LHCN-M2 (cell line): ENCODE measurements around the gene GBGT1. TPM values are rescaled to one million over a fixed set of nuclear protein-coding genes. Genes with fewer than 3 reads are reported as not detected.
"Not testable (repeated sequence)": the region's sequence is repeated elsewhere in the genome, so short reads cannot be mapped to it uniquely, and the experiment has no call there.

Source experiments
- DNase-seq: peaks from one replicate; pipeline ENCODE4 v3.0.0-alpha.2; 2012; ENCODE audit warnings: low read depth
- total RNA-seq: library from RNA; depleted of rRNA; stranded (reverse); fragments of >200 nt; gene quantifications from 2 replicates; pipeline ENCODE4 v1.2.3, GENCODE V29; 2014

GBGT1 gene
- total RNA-seq, 1 experiment from 2014 or later = 0.34 TPM

DNA sequence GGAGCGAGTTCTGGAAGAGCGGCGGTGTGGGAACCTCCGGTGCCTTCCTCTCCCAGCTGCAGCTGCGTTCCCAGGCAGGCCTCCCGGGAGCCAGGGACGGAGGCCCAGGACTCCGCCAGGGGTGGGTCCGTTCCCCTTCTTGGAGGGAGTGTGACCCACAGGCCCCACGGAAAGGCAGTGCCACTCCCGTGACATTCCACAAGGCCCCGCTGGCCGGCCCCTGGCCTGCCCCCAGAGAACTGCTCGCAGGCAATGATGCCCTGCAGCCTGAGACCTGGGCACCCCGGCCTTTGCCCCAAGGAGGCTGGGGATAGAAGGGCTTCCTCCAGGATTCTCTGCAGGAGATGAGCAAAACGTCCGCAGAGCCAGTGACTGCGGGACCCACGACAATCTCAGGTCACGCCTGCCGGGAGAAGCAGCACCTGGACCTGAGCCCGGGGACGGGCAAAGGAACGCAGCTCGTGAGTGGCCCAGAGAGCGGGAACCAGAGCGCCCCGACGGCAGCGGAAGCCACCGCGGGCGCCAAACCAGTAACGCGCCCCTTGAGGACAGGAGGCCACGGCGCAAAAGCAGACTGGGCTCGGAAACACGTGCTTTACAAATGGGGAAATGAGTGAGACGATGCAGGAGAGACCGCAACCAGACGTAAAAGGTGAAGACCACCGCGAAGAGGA lies 36.1 kb upstream of the GBGT1 start:
- DNase-seq = no peak

DNA sequence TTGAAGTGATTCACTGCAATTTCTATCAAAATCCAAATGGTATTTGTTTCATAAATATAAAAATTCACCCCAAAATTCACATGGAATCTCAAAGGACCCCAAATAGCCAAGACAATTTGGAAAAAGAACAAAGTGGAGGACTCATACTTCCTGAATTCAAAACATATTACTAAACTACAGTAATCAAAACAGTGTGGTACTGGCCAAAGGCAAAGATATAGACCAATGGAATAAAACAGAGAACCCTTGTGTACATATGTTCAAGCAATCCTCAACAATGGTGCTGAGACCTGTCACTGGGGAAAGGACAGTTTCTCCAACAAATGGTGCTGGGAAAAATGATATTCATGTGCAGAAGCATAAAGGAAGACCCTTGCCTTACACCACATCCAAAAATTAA lies 31.3 kb upstream of the GBGT1 start:
- no peak for DNase-seq

DNA sequence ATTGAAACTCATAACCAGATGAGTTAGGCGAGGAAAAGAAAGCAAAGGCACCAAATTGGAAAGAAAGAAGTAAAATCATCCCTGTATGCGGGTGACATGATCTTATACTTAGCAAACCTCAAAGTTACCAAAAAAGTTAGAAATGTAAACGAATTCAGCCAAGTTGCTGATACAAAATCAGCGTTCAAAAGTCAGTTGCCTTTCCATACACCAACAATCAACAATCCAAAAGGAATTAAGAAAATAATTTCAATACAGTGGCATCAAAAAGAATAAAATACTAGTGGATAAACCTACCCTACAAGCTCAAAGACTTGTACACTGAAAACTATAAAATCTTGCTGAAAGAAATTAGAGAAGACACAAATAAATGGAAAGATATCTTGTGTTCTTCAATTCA lies 30.9 kb upstream of the GBGT1 start:
- DNase-seq = no peak

DNA sequence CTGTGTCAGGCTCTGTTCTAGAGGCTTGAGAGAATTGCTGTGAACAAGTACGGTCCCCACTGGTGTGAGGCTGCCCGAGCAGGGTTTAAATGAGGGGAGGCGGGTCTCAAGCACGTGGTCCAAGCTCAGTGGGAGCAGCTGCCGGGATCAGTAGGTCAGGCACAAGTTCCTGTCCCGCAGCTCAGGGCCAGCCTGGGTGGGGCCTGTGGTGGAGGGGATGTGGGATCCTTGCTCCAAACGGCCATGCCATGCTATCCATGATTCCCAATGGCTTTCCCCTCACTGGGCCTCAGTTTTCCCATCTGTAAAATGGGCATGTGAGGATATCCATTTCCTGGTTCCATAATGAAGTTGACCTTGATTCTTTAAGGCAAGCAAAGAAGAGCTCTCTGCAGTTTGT lies 28.3 kb upstream of the GBGT1 start:
- no peak for DNase-seq

DNA sequence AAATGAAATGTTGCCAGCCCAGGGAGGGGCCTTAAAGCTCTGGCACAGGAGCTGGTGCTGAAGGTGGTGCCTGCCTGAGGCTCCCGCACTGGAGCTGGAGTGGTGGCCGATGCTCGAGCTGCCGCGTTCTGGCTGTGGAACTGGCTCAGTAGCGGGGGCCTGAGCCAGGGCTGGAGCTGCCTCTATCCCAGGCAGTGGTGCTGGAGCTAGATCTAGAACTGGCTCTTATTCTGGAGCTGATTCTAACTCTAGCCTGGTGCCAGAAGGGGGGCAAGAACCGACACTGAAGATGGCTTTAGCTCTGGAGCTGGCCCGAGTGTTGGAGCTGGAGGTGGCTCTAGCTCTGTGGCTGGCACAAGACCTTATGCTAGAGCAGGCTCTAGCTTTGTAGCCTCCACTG lies 26.1 kb upstream of the GBGT1 start:
- no peak for DNase-seq

DNA sequence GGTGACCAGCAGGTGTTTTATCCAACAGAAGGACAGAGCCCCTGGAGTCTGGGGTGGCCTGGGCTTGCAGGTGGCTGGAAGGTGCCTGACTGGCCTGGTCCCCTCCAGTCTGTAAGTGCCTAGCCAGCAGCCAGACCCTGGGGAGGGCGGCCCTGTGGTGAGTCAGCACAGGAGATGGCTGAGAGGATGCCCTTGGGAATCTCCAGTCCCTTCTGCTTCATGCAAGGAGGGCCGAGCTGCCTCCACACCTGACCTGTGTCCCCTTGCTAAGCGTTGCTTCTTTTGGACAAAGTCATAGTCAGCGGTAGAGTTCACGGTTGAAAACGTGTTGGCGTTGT lies 25.1 kb upstream of the GBGT1 start:
- DNase-seq = no peak

DNA sequence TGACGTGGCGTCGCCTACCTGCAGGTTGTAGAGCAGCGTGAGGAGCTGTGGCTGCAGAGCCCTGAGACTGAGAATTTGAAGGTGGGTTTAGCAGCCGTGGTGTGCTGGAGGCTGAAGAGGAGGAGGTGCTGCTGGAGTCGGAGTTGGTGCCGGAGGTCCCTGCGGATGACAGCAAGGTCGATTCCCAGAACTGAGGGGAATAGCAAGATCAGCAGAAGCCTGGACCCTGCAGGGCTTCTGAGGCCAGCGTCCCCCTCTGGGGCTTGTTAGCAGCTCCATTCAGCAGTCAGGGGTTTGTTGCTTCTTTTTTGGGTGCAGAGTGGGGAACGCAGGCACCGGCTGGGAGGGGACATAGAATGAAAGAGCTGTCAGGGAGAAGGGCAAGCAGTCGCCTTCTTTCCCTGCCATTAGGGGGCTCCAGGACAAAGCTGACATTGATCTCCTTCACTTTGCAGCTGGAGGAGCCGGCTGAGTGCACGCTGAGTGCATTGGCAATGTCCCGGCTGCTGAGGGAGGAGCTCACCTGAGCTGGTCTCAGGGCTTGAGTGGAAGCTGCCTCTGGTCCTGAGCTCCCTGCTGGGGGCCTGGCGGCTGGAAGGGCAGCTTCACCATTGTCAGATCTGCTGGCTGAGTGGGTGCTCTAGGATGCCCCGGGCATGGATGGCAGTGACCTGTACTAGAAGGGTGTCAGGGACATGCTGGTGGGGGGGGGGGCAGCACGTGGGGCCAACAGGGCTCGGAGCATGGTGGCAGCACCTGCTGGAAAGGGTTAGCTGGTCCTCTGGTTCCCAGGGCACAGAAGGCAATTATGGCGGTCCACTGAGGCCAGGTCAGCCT lies 24.5 kb upstream of the GBGT1 start:
- DNase-seq = no peak

DNA sequence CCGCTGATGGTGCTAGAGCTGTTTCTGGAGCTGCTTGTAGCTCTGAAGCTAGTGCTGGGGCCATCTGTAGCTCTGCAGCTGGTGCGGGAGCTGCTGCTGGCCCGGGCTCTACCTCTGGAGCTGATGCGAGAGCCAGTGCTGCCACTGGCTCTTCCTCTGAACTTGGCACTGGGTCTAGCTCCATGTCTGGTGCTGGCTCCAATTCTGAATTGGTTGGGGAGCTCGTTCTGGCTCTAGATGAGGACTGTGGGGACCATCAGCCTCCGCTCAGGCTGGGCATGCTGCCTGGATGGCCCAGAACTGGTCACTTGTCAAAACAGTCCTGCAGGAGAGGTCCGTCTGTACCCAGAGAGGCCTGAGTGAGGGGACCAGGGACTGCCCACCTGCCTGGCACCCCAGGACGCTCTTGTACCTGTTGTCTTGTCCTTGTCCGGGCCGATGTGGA lies 23.9 kb upstream of the GBGT1 start:
- DNase-seq = no peak

DNA sequence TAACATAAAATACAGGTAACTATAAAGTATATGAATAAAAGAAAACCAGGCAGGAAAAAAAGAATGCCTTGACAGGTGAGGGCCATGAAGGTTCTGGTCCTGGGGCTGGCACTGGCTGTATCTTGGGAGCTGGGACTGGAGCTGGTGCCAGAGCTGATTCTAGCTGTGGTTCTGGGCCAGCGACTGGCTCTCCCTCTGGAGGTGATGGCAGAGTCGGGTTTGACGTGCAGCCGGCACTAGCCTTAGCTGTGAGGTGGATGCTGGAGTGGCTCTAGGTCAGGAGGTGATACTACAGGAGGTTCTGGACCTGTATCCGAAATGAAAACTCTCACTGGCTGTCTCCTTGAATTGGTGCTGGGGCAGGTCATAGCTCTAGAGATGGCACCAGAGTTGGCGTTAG lies 23.0 kb upstream of the GBGT1 start:
- DNase-seq = no peak

DNA sequence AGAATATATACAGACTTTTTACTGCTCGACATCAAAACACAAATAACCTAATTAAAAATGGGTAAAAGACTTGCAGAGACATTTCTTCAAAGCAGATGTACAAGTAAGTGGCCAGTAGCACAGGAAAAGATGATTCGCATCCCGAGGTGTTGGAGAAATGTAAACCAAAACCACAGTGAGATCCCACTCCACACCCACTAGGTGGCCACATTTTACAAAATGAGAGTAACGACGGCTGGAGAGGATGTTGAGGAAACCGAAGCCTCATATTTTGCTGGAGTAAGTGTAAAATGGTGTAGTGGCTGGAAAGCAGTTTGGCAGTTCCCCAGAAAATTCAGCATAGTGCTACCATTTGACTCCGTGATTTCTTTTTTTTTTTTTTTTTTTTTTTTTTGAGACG lies 21.3 kb upstream of the GBGT1 start:
- peak; percentile 76 for DNase-seq

DNA sequence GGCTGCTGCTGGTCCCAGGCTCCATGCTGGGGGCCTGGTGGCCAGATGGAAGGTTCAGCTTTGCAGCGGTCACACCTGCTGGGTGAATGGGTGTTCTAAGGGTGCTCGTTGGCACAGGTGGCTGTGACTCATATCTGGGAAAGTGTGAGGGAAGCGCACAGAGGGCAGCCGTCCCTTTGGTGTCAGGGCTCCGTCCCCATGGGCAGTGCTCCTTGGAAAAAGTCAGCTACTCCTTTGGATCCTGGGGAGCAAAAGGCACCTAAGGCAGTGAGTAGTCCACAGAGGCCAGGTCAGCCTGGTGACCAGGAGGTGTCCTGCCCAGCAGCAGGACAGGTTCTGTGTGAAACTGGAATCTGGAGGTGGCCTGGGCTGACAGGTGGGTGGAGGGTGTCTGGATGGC lies 18.4 kb upstream of the GBGT1 start:
- no peak for DNase-seq

DNA sequence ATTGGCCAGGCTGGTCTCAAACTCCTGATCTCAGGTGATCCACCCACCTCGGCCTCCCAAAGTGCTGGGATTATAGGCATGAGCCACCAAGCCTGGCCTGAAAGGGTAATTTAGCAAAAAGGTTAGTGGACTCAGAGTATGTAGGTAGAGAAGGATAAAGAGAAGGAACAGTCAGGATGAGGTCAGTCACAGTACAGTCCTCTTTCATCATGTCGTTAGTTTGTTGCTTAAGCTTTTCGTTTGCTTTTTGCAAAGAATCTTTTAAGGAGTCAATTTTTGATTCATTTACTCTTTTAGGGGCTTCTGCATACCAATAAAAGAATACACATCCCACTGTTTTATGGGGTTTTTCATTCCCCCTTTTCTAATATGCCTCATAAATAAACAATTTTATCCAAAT lies 17.8 kb upstream of the GBGT1 start:
- no peak for DNase-seq

DNA sequence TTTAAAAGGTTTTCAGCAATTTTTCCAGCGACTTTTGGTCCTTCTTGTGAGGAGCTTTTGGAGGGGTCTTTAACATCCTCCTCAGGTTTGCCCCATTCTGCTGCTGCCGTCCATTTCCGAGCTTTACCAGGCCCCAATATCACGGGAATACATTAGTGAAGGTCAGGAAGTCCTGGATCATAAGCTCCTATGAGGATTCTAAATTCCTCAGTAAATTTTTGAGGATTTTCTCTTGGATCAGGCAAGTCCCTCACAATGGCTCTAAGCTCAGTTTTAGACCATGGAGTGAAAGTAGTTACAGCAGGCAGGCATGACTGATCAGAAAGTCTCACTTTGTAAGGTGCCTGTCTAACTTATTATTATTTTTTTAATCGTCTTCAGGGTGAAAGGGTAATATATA lies 17.2 kb upstream of the GBGT1 start:
- DNase-seq = no peak

DNA sequence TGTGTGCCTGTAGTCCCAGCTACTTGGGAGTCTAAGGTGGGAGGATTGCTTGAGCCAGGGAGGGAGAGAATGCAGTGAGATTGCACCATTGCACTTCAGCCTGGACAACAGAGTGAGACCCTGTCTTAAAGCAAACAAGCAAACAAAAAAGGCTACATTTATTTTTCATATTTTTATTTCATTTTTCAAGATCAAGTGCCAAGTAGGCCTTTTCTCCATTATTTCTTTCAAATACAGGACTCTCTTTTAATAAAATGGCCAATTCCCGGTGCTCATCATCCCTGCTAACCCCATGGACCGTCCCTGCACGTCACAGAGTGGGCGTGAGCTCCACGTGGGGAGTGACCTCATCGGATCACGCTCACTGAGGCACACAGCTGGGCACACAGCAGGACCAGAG lies 9.3 kb upstream of the GBGT1 start:
- DNase-seq = no peak

DNA sequence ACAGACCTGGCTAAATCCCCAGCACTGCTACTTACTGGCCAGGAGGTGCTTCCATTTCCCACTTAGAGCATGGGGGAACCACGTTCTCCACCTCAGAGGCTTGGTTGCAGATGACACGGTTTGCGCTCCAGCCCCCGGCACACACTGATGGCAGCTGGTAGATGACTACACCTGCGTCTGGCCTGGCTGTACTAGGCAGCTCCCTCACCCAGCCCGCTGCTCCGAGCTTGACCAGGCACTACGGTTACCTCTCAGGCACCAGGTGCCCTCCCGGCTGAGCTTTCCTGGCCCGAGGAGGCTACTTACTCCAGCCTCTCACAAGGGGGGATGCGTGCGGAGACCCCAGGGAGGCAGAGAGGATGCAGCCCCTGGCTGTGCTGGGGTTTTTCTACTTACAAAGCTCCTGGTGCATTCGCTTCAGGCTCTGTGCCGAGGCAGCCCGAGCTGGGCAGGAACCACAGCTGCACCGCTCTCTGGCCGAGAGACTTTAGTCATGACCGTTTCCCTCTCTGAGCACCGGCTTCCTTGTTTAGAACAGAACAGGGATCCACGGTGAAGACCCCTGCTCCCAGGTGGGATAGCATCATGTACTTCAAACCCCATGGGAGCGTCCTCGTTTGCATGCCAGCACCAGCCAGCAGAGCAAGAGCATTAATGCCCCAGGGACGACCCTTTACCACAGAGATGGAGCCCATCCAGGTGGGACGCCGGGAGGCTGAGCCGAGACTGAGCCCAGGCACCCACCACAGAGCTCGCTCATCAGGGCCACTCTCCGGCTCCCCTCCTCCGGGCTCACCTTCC lies 7.6 kb upstream of the GBGT1 start:
- no peak for DNase-seq

DNA sequence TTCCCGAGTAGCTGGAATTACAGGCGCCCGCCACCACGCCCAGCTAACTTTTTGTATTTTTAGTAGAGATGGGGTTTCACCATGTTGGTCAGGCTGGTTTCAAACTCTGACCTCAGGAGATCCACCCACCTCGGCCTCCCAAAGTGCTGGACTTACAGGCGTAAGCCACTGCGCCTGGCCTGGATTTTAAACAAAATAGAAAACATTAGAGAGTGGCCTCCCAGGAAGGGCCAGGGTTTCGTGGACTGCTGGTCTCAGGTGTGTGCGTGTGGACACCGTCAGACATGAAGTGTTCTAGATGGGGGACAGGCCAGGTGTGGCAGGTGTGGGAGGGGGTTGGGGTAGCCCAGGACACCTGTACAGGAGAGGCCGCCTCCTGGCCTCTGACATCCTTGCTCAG lies 7.0 kb upstream of the GBGT1 start:
- no peak for DNase-seq

DNA sequence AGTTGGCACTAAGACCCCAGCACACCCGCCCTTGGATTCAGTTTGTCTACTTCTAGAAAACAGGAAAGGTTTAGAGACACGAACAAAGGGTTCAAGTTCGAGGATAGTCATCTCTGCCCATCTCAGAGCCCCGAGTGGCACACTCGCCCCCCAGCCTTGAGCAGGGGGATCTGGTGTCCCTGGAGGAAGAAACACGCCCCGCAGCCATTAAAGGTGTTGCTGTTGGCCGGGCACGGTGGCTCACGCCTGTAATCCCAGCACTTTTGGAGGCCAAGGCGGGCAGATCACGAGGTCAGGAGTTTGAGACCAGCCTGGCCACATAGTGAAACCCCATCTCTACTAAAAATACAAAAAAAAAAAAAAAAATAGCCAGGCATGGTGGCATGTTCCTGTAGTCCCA lies 6.0 kb upstream of the GBGT1 start:
- not testable (repeated sequence) for DNase-seq

DNA sequence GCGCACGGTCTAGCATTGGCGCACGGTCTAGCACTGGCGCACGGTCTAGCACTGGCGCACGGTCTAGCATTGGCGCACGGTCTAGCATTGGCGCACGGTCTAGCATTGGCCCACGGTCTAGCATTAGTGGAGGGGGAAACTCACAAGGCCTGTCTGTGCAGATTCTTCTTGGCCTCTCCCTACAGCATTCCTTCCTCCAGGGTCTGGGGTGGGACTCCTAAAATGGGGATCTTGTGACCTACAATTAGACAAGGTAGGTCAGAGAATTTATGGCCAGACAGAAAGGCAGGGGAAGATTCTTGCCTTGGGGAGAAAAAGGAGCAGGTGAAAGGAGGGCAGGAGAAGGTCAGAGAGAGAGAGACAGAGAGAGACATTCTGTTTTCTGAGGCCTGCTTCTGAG lies 5.4 kb upstream of the GBGT1 start:
- DNase-seq = no peak

DNA sequence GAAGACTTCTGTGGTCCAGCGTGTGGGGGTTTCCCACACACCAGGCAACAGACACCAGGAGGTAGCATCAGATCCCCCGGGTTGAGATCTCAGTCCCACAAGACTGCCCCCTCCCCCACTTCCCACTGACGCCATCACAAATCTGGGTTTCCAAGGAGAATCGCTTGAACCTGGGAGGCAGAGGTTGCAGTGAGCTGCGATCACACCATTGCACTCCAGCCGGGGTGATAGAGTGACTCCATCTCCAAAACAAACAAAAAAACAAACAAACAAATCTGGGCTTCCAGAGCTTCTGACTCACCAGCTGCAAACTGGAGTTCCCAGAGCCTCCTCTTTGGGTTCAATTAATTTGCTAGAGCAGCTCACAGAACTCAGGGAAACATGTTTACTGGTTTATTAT lies 4.7 kb upstream of the GBGT1 start:
- DNase-seq = no peak

DNA sequence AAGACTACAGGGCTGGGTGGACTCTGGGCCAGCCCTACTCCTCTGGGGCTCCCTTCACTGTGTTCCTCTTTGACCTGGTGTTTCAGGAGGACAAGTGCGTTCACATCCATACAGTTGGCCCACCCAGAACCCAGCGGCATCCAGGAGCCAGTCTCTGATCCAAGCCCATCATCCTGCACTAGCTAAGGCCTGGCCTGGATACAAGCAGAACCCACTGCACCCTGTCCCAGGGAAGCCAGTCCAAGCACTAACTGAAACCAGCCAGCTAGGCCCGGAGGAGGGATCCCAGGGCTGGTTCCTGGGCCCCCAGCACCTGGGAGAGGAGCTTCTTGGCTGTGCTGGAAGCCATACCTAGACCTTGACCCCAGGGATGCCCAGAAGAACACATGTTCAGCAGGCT lies 4.1 kb upstream of the GBGT1 start:
- DNase-seq = no peak

DNA sequence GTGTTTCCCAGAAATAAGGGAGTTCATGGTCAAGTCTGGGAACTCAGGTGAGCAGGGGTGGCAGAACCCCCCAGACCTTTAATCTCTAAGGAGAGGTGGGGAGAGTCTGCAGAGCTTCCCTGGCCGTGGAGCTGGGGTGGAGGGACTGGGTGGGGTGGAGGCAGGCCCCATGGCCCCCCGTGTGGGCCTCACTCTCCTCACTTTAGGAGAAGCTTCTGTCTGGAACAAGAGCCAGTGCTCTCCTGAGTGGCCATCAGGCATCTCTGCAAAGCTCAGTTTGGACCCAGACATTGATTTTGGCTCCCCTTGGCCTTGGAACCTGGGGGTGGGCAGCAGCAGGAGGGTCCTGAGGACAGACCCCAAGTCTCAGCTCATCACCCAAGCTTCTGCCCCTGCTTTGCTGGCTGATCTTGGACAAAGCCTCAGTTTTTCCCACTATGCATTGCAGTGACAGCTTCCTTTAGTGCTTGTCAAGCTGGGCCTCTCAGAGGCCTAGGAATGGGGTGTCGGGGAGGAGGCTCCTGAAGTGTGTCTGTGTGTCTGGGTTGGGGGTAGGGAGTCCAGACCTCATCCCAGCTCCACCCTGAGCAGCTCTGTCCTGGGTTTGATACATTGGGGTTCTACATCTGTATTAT lies 3.5 kb upstream of the GBGT1 start:
- no peak for DNase-seq

DNA sequence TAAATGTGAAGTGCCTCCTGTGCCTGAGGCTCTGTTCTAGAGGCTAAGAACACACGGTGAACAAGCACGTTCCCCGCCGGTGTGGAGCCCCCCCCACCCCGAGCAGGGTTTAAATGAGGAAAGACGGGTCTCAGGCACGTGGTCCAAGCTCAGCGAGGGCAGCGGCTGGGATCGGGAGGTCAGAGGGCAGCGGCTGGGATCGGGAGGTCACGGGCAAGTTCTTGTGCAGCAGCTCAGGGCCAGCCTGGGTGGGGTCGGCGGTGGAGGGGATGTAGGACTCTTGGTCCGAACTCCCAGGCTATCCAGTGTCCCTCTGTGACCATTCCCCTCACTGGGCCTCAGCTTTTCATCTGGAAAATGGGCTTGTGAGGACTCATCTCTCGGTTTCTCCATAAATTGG lies 2.7 kb upstream of the GBGT1 start:
- no peak for DNase-seq
